Measurements from ENCODE around the gene TCF19.

DNA sequence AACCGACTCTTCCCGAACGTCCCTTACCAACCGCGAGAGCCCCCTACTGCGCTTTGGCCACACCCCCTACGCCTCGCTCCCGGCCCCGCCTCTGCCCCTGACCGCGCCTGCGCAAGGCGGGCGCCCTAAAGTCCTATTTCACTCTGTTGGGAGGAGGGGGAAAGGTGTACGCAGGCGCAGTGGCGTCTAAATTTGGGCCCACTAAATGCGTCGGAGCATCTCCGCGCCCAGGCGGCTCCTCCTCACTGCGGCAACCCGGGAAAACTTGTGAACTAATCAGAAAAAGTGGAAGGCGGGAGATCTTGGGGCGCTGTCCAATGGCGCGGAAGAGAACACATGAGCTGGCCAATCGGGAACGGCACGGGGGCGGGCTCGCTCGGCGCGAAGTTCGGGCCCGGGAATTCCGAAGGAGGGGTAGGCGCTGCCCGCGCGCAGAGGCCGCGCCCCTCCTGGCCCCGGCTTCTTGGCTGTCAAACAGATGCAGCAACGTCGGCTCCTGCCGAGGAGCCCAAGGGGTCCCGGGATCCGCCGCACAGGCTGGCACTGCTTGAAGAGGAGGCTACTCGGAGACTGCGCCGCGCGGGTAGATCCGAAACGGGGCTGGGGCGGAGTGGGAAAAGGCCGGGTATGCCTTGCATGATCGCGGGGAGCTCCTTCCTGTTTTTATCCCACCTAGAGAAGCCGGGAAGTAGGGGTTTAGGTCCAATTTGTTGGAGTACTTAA is at the start of gene TCF19:
- TF ChIP-seq, protein P1, sequence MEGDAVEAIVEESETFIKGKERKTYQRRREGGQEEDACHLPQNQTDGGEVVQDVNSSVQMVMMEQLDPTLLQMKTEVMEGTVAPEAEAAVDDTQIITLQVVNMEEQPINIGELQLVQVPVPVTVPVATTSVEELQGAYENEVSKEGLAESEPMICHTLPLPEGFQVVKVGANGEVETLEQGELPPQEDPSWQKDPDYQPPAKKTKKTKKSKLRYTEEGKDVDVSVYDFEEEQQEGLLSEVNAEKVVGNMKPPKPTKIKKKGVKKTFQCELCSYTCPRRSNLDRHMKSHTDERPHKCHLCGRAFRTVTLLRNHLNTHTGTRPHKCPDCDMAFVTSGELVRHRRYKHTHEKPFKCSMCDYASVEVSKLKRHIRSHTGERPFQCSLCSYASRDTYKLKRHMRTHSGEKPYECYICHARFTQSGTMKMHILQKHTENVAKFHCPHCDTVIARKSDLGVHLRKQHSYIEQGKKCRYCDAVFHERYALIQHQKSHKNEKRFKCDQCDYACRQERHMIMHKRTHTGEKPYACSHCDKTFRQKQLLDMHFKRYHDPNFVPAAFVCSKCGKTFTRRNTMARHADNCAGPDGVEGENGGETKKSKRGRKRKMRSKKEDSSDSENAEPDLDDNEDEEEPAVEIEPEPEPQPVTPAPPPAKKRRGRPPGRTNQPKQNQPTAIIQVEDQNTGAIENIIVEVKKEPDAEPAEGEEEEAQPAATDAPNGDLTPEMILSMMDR (conservative IDR thresholded peaks at IDR 0.05; ENCODE audit: low read length), result no peak
- TF ChIP-seq EZH2phosphoT487 (IDR thresholded peaks at IDR 0.05; ENCODE audit: borderline replicate concordance, low read depth, low read length), result no peak

Data from OCI-LY7 (cell line).